ENCODE measurements around the gene SOX5.

Gene SOX5

DNA sequence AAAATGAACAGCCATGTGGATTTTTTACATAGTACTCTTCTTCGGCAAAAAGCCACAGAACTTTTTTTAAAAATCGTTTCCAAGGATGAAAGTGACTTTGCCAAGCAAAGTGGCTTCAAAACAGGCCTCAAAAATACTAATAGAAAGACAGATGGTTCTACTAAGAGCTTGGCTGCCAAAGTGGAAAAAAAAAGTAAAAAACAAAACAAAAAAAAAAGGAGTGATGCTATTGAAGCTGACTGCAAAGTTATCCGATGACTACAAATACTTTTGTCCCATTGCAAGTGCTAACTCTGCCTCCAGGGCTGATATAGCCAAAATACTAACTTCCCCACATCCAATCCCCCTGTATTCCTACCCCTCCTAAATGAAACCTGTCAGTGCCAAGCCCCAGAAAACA, 277.6 kb downstream of the SOX5 start:
- DNase-seq = no peak

DNA sequence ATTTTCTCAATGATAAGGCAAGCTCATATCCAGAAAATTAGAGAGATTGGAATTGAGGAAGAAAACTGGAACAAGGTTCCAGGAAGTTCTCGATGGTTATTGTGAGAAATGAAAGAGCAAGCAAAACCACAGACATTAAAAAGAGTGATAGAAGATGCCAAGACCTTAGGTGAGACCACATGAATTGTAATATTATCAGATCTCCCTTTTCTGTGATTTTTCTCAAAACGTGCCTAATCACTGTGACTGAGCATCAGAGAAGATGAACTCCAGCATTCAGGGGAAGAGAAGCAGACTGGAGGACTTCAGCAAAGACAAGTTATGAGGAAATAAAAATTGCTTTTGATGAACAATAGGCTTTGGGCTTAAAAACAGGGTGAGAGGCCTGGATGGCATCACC, 278.8 kb downstream of the SOX5 start:
- DNase-seq = no peak

DNA sequence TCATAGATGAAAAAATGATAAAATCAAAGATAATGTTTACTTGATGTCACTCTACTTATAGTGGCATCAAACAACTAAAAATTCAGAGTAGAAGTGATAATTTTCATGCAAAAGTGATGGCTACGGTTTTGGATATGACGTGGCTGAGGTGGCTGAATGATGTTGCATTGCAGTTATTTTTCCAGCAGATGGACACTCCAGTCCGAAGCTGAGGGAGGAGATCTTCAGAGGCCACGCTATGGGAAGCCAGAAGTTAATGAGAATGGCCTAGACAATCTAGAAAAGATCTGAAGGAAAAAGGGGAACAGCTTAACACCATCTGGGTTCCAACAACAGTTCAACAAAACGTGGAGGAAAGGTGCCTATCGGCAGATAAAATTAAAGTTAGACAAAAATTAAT, 279.8 kb downstream of the SOX5 start:
- DNase-seq = no peak

DNA sequence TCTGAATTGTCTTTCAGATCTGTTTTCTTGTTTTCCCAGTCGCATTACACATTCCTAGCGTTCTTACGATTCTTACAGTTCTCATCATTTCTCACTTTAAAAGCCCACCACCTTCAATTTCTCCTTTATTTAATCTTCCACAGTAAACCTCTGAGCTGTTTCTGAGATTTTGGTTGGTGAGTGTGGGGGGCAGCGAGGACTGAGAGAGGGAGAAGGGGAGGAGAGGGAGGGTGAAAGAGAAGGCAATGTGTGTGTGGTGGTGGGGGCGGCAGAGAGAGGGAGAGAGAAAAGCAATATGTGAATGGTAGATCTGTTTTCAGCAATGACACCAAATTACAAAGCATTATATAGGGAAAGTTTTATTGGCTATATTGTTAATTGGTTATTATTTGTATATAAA, 282.6 kb downstream of the SOX5 start:
- DNase-seq = no peak

DNA sequence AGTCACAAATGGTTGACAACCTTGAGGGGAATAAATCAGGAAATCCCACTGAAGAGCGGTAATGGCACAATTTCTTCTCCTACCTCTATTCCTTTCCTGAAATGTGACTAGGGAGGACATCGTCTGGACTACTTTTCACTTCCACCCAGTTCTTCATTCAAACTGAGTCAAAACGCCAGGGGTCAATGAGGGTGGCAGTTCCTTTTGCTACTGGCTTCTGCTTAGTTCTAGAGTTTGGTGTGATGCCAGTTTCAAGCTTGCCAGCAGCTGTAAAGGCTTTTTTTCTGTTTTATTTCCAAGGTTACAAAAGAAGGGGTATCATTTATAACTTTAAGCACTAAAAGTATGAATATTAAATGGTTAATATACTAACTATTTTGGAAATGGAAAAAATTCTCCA, 286.5 kb downstream of the SOX5 start:
- DNase-seq = no peak

- DNase-seq = no peak
Measured at GRCh38 chr12:23659131-23659530, 290.3 kb downstream of the SOX5 start.

DNA sequence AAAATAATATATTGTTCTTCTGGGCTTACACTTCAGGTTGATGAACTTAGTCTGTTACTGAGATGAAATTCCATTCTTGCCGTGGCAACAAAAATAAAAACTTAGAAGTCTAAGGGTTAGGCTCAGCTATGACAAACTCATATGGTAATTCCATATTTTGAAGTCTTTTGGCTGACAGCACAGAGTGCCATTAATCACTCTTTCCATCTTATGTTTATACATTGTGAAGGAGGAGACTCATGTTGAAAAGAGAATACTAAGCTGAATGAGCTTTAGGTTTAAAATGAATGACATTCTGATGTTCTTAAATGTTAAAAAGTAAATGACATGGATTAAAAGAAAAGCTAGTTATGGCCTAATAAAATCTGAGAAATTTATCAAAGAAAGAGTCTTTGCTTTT, 291.9 kb downstream of the SOX5 start:
- DNase-seq = no peak

DNA sequence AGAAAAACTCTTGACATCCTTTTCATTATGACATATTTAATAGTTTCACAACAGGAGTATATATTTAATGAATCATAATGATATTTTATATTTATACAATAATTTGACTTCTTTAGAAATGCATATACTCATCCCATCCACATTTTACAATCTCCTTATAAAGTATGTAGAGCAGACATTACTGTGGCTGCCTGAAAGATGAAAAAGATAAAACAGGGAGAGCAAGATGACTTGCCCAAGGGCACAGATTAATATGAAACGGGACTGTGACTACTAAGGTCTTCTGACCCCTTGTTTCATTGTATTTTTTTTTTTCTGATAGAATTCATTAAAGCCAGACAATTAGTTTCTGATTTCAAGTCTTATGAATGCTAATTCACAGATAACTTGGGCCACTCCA, 293.6 kb downstream of the SOX5 start:
- DNase-seq = no peak

GRCh38 chr12:23655112-23655511, 294.4 kb downstream of the SOX5 start:
- DNase-seq = no peak

- DNase-seq = no peak
Measured at GRCh38 chr12:23648546-23648945, 300.9 kb downstream of the SOX5 start.

- no peak for DNase-seq
Measured at GRCh38 chr12:23640754-23641153, 308.7 kb downstream of the SOX5 start.

GRCh38 chr12:23634344-23634743, 315.1 kb downstream of the SOX5 start:
- DNase-seq = no peak

DNA sequence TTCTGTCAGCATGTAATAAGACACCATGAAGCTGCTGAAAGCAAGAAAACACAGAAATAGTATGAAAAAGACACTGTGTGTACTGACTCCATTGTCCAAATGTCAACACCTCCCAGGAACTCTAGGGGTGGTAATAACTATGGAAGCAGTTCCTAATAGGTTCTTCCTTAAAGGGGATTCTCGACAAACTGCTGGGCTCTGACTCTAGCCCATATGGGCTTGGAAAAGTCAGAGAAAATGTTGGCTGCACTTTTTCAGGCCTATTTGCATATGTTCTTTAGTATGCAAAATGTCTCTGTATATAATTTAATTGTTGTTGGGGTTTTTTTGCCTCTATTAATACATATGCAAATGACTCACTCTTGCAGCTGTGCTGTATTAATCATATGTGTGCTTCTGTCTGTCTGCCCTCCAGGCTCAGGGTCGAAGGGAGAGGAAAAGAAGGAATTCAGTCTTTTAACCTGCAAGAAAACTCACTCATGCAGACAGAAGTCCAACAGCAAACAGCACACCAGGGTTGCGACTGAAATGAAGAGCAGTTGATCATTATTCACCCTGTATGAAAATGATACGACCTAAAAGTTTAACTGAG, 317.6 kb downstream of the SOX5 start:
- no peak for DNase-seq

- DNase-seq = no peak
Measured at GRCh38 chr12:23630524-23630923, 318.9 kb downstream of the SOX5 start.

- DNase-seq = no peak
Measured at GRCh38 chr12:23628806-23629205, 320.7 kb downstream of the SOX5 start.

DNA sequence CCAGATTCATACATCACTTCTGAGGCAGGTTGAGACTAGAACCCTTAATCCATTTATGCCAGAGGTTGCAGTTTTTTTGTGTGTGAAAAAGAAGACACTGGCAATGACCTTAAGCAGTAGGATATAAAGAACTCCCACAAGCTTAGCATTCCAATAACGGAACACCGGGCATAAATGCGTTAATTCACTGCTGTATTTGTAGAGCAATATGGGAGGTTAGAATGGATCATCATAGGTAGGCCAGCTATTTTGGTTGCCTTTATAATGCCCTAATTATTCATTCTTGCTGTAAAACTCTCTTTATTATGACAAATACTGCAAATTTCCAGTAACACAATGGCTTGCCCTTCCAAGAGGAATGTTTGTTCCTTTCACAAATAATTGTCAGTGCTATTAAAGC, 322.7 kb downstream of the SOX5 start:
- no peak for DNase-seq

DNA sequence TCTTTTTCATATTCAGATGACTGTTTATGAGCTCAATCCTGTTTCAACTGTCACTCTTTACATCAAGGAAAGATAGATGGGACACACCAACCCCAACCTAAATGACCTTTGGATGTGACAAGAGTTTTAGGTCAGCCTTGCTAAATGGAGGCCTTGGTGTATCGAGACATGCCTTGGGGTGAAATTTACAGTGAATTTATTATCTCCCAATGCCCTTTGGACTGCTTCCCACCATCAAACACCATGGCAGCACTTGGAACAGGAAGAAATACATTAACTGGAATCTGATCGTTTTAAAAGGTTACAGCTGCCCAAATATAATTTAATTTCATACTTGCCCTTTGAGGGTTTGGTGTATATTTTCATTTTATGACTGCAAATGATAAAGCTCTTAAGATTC, 327.6 kb downstream of the SOX5 start:
- no peak for DNase-seq

GRCh38 chr12:23618718-23619117, 330.8 kb downstream of the SOX5 start:
- DNase-seq = no peak

DNA sequence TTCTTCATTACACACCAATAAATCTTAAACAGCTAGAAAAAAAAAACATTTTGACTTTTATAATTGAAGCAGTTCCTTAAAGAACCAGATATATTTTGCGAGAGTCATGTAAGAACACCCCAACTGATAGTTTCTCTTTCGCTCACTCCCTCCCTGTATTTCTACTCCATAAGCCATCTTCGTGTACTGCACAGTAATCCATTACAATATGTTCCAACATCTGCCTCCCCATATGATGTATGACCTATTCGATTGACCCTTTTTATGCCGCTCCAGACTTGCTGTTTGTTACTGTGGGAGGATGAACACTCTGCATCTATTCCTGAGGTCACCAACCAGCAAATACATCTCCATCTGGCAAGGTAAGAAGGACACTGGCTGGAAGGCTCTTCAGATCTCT, 331.7 kb downstream of the SOX5 start:
- no peak for DNase-seq

DNA sequence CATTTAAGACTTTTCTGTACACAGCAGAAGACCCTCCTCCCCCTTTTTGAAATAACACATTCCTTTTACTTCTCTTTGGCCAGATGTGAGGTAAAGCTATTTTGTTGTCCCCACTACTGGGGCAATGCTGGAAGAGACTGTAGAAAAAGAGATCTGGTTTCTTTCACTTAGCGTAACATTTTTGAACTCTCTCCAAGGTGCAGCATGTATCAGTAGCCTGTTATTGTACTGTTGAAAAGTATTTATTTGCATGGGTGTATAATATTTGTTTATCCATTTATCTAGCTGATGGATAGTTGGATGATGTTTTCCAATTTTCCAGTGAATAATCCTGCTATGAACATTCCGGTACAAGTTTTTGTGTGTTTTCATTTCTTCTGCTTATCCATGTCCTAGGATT, 335.2 kb downstream of the SOX5 start:
- no peak for DNase-seq

DNA sequence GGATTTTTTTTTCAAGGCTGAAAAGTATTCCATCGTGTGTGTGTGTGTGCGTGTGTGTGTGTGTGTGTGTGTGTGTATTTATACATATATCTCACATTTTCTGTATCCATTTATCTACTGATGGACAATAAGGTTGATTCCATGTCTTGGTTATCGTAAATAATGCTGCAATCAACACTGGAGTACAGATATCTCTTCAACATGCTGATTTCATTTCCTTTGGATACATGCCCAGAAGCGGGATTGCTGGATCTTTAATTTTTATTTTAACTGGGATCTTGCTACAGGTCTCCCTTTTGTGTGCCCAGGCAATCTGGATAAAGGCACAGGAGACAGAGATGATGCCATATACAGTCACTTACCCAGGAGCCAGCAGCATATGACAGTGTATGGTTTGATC, 338.1 kb downstream of the SOX5 start:
- no peak for DNase-seq

DNA sequence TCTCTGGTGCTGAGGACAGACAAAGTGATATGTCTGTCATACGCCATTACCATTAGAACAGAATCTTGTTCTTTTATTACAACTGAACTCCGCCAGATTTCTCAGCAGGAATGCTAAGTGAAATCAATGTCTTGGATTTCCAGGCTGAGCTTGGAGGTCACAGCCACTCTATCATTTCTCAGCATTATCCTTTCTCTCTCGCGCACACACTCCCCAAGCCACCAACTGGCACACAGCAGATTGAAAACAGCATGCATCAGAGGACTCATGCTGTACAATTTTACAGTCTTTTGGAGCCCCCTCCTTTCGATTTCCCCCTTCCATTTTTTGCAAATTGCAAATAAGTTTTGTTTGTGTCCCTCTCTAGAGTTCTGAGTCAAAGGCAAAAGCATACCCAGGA, 348.6 kb downstream of the SOX5 start:
- DNase-seq = no peak

DNA sequence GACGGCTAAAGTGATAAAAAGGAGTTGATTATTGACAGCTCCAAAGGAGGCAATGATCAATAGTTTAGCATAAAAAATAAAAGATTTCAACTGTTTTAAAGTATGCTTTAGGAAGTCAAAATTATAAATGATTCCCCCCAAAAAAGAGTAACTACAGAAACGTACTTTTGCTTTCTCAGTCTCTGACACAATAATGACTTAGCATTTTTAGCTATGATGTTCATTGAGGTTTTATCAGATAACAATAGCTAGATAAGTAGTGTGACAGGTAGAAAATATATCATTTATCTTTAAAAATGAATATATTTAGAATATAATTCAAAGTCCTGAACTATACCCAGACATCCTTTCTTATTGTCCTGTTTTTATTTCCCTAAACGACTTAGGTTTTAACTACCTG, 352.9 kb downstream of the SOX5 start:
- DNase-seq = no peak

DNA sequence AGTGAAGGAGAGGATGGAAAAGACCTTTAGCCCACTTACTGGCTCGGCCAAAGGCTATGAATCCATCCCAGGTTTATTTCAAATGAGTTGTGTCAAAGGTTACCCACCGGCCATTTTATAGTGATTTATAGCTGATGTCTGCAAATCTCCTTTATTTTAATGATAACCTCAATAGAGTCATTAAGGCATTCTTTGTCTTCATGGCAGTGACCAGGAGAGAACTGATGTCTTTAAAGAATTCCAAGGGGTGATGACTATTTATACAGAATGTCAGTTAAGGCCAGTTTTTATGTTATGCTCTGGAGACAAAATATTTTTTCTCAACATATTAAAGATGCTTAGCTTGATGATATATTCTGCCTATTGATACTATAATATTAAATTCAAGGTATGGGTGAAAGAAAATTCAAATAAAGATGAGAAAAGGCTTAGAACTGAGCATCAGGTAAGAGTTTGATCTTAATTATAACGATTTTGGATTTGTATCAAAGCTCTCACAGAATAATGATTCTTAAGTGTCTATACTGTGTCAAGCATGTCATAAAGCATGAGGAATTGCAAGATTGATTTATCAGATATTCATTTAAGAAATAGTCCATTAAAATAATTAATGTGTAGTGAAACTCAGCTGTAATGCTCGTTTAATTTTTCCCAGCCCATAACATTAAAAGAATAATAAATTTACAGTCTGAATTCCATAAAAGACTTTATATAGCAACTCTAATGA, 361.5 kb downstream of the SOX5 start:
- DNase-seq = no peak

DNA sequence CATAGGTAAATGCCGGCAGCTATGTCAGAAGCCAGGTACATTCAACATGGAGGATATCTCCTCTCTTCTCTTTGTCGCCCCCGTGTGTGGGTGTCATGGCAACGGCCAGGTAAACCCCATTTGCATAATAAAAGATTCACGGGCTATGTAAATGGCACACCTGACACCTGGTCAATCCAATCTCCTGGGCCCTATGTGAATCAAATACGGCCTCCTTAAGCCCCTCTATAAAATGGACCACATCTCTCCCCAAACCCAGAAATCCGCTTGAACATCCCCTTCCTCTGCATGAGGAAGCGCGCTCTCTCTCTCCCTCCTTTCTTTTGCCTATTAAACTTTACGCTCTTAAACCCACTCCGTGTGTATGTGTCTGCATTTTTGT, 363.7 kb downstream of the SOX5 start:
- no peak for DNase-seq
